Measurements from ENCODE around the gene ERCC1.
"Not testable (repeated sequence)": the region's sequence is repeated elsewhere in the genome, so short reads cannot be mapped to it uniquely, and the experiment has no call there.

The ERCC1 gene

GRCh38 chr19:45424191-45425058, 708 bp upstream of the ERCC1 start:
- DNase-seq: peak; percentile 49

GRCh38 chr19:45423033-45423588, 606 bp downstream of the ERCC1 start:
- DNase-seq: no peak

- no peak for DNase-seq
Observed at GRCh38 chr19:45421947-45422498, 1.7 kb downstream of the ERCC1 start.

- DNase-seq: no peak
Observed at GRCh38 chr19:45420871-45421270, 2.8 kb downstream of the ERCC1 start.

- no peak for DNase-seq
Observed at GRCh38 chr19:45420356-45420755, 3.4 kb downstream of the ERCC1 start.

- DNase-seq: no peak
Observed at GRCh38 chr19:45419895-45420294, 3.8 kb downstream of the ERCC1 start.

GRCh38 chr19:45419396-45419795, 4.3 kb downstream of the ERCC1 start:
- no peak for DNase-seq

- no peak for DNase-seq
Observed at GRCh38 chr19:45418802-45419201, 4.9 kb downstream of the ERCC1 start.

- DNase-seq: no peak
Observed at GRCh38 chr19:45417151-45417550, 6.6 kb downstream of the ERCC1 start.

GRCh38 chr19:45414468-45414867, 9.2 kb downstream of the ERCC1 start:
- no peak for DNase-seq

- no peak for DNase-seq
Observed at GRCh38 chr19:45413497-45413896, 10.2 kb downstream of the ERCC1 start.

GRCh38 chr19:45410330-45410729, 13.4 kb downstream of the ERCC1 start:
- not testable (repeated sequence) for DNase-seq

- DNase-seq: no peak
Observed at GRCh38 chr19:45409557-45409920, 14.2 kb downstream of the ERCC1 start.

GRCh38 chr19:45408830-45409556, 14.7 kb downstream of the ERCC1 start:
- DNase-seq: no peak

- no peak for DNase-seq
Observed at GRCh38 chr19:45408121-45408520, 15.6 kb downstream of the ERCC1 start.

GRCh38 chr19:45407585-45407984, 16.1 kb downstream of the ERCC1 start:
- DNase-seq: not testable (repeated sequence)

- no peak for DNase-seq
Observed at GRCh38 chr19:45407091-45407375, 16.7 kb downstream of the ERCC1 start.

GRCh38 chr19:45406226-45407090, 17.3 kb downstream of the ERCC1 start, which contains the start of gene POLR1G:
POLR1G (plus strand) TSS chr19:45406644; CDS start chr19:45406697, 53 bp downstream.
- DNase-seq: peak; percentile 85

- peak; percentile 87 for DNase-seq
Observed at GRCh38 chr19:45405435-45406225, 18.1 kb downstream of the ERCC1 start.

GRCh38 chr19:45404557-45405434, 18.9 kb downstream of the ERCC1 start, which contains the start of gene PPP1R13L:
PPP1R13L (minus strand) TSS chr19:45405069; CDS start chr19:45398318, 6,751 bp downstream.
- peak; percentile 56 for DNase-seq

Data from CD4-positive, alpha-beta T cell treated with Interleukin-17A for 1 hour (primary cell).